HepG2 (cell line): ENCODE data around the gene RETN. TPM values are rescaled to one million over a fixed set of nuclear protein-coding genes. Genes with fewer than 3 reads are reported as not detected.

Experiments
- ATAC-seq: fragments of 200-7000 bp; cut with Tn5 transposase; 3 replicates; pipeline ENCODE4 v1.9.1; 2020; ENCODE audit warnings: mild to moderate bottlenecking, moderate library complexity
- BruUV-seq: library from RNA; stranded (reverse); fragments of 400-500 nt; replicated peaks from 2 replicates; lab custom pipeline; 2021; lab: Mats Ljungman, UMichigan
- CTCF ChIA-PET: fragments of 300-600 bp; formaldehyde crosslinking; extraction: SDS; loops from one replicate; lab custom pipeline; 2021; ENCODE audit warnings: low total read pairs, inconsistent platforms, low intra/inter-chr PET ratio; lab: Yijun Ruan, JAX
- POLR2A ChIA-PET: fragments of 350-600 bp; sonication (Branson Sonifier 250); formaldehyde crosslinking; loops from one replicate; lab custom pipeline; 2020; ENCODE audit warnings: antibody characterized with exemption, inconsistent platforms; lab: Yijun Ruan, JAX
- DNase-seq: peaks from one replicate; pipeline ENCODE4 v3.0.0-alpha.2; 2015; ENCODE audit warnings: low spot score
- FAIRE-seq: peaks from 3 replicates; lab custom pipeline; 2011; peaks lifted over from hg19 to GRCh38; lab: Jason Lieb, UNC
- H2AFZ ChIP-seq: one replicate; pipeline ENCODE4 v1.6.1; 2011; ENCODE audit warnings: low read length, inconsistent platforms
- H3K27ac ChIP-seq: fragments of 300-600 bp; 3 replicates; pipeline ENCODE4 v1.8.0; 2011; ENCODE audit warnings: mixed run types, mild to moderate bottlenecking, mixed read lengths, low read length, inconsistent platforms; ENCODE audit not compliant: insufficient read depth; ENCODE audit errors: extremely low read length
- H3K27me3 ChIP-seq, 2 experiments: fragments of 200-600 bp in 1 of 2; 2 replicates in 1 of 2; 3 replicates in 1 of 2; pipeline versions ENCODE4 v1.6.0 to v1.8.0; 2011; ENCODE audit warnings: low read length in 2 of 2, mild to moderate bottlenecking in 2 of 2, moderate library complexity in 2 of 2, inconsistent platforms in 1 of 2; ENCODE audit not compliant: insufficient read depth in 2 of 2, control insufficient read depth in 1 of 2
- H3K36me3 ChIP-seq, 2 experiments: fragments of 200-600 bp in 1 of 2; replicated peaks in 1 of 2; 2 replicates in 1 of 2; 3 replicates in 1 of 2; pipeline versions ENCODE4 v1.5.1 to v1.8.0; 2011; ENCODE audit warnings: low read length in 2 of 2, inconsistent platforms in 1 of 2; ENCODE audit not compliant: insufficient read depth in 2 of 2, control insufficient read depth in 1 of 2
- H3K4me1 ChIP-seq: 2 replicates; pipeline ENCODE4 v1.5.1; 2012; ENCODE audit warnings: low read length, inconsistent platforms; ENCODE audit not compliant: insufficient read depth
- H3K4me2 ChIP-seq: 2 replicates; pipeline ENCODE4 v1.6.0; 2011; ENCODE audit warnings: low read depth, low read length, inconsistent platforms
- H3K4me3 ChIP-seq, 3 experiments: fragments of 200-600 bp in 1 of 3; sonication (generic), shearing (Covaris generic) in 1 of 3; replicated peaks in 1 of 3; 2 replicates each; pipeline ENCODE4 v1.5.1; 2011 to 2016; ENCODE audit warnings: low read length in 3 of 3, inconsistent platforms in 2 of 3, low read depth in 2 of 3, mild to moderate bottlenecking in 2 of 3, control low read depth in 1 of 3, mixed read lengths in 1 of 3; ENCODE audit not compliant: insufficient read depth in 1 of 3
- H3K79me2 ChIP-seq: one replicate; pipeline ENCODE4 v1.6.1; 2011; ENCODE audit warnings: low read length, inconsistent platforms; ENCODE audit not compliant: insufficient read depth
- H3K9ac ChIP-seq: 2 replicates; pipeline ENCODE4 v1.6.0; 2011; ENCODE audit warnings: mild to moderate bottlenecking, low read depth, low read length, inconsistent platforms; ENCODE audit not compliant: insufficient read depth
- H3K9me3 ChIP-seq: 2 replicates; pipeline ENCODE4 v1.5.1; 2012; ENCODE audit warnings: mild to moderate bottlenecking, low read length
- H4K20me1 ChIP-seq: 2 replicates; pipeline ENCODE4 v1.6.0; 2011; ENCODE audit warnings: inconsistent platforms, mild to moderate bottlenecking, low read length, moderate library complexity; ENCODE audit not compliant: insufficient read depth
- AHR ChIP-seq: IDR thresholded peaks from 2 replicates; pipeline ENCODE4 v1.6.1; 2018; ENCODE audit warnings: missing genetic modification reagents, missing compliant biosample characterization
- GABPA ChIP-seq, 2 experiments: IDR thresholded peaks; 2 replicates each; pipeline ENCODE4 v1.6.1; 2011 to 2016; ENCODE audit warnings: low read depth in 2 of 2, low read length in 1 of 2, missing biosample characterization in 1 of 2, missing genetic modification characterization in 1 of 2
- HCFC1 ChIP-seq: fragments of 150-350 bp; IDR thresholded peaks from 2 replicates; pipeline ENCODE4 v1.6.1; 2014; ENCODE audit warnings: low read depth, low read length
- HHEX ChIP-seq: IDR thresholded peaks from 2 replicates; pipeline ENCODE4 v1.6.1; 2016; ENCODE audit warnings: control low read depth
- HOXA3 ChIP-seq: sonication (generic); formaldehyde crosslinking; IDR thresholded peaks from 2 replicates; pipeline ENCODE4 v1.5.0; 2020; ENCODE audit warnings: missing genetic modification reagents
- HOXD1 ChIP-seq: sonication (generic); formaldehyde crosslinking; IDR thresholded peaks from 2 replicates; pipeline ENCODE4 v1.5.0; 2020; ENCODE audit warnings: missing genetic modification reagents
- IRX3 ChIP-seq: sonication (generic); formaldehyde crosslinking; IDR thresholded peaks from 2 replicates; pipeline ENCODE4 v1.8.1; 2023; ENCODE audit warnings: mild to moderate bottlenecking, low read depth, missing genetic modification reagents, borderline replicate concordance
- MAFK ChIP-seq, 2 experiments: IDR thresholded peaks in 1 of 2; conservative IDR thresholded peaks in 1 of 2; 2 replicates each; pipeline ENCODE4 v1.6.1; 2011; ENCODE audit warnings: improper control_type of control experiment in 2 of 2, low read length in 2 of 2
- MATR3 ChIP-seq: sonication (generic); formaldehyde crosslinking; IDR thresholded peaks from 2 replicates; pipeline ENCODE4 v1.4.0; 2020; ENCODE audit warnings: missing genetic modification reagents
- NR0B2 ChIP-seq: sonication (generic); formaldehyde crosslinking; IDR thresholded peaks from 2 replicates; pipeline ENCODE4 v1.4.0; 2020; ENCODE audit warnings: mild to moderate bottlenecking, missing genetic modification reagents
- SIN3A ChIP-seq: IDR thresholded peaks from 2 replicates; pipeline ENCODE4 v1.6.1; 2011; ENCODE audit warnings: low read depth, mild to moderate bottlenecking, control low read depth, low read length, borderline replicate concordance
- SP140L ChIP-seq: sonication (generic); formaldehyde crosslinking; IDR thresholded peaks from 2 replicates; pipeline ENCODE4 v1.4.0; 2020; ENCODE audit warnings: missing genetic modification reagents, borderline replicate concordance
- TARDBP ChIP-seq: sonication (generic); formaldehyde crosslinking; IDR thresholded peaks from 2 replicates; pipeline ENCODE4 v1.8.0; 2022; ENCODE audit warnings: mild to moderate bottlenecking, missing genetic modification reagents
- TCF12 ChIP-seq, 2 experiments: fragments of 450-650 bp in 1 of 2; sonication (generic) in 1 of 2; formaldehyde crosslinking in 1 of 2; IDR thresholded peaks; 2 replicates each; pipeline versions ENCODE4 v1.6.1 to v1.8.0; 2017 to 2022; ENCODE audit warnings: antibody characterized with exemption in 1 of 2, mild to moderate bottlenecking in 1 of 2, missing genetic modification reagents in 1 of 2, moderate library complexity in 1 of 2
- UBTF ChIP-seq: sonication (generic); formaldehyde crosslinking; IDR thresholded peaks from 2 replicates; pipeline ENCODE4 v1.4.0; 2020; ENCODE audit warnings: mild to moderate bottlenecking, missing genetic modification reagents
- ZNF253 ChIP-seq: sonication (generic); formaldehyde crosslinking; IDR thresholded peaks from 2 replicates; pipeline ENCODE4 v1.8.0; 2022; ENCODE audit warnings: mild to moderate bottlenecking, missing genetic modification reagents, borderline replicate concordance
- ZNF547 ChIP-seq: sonication (generic); formaldehyde crosslinking; IDR thresholded peaks from 2 replicates; pipeline ENCODE4 v1.5.1; 2020; ENCODE audit warnings: mild to moderate bottlenecking, missing genetic modification reagents
- ZNF563 ChIP-seq: sonication (generic); formaldehyde crosslinking; IDR thresholded peaks from 2 replicates; pipeline ENCODE4 v1.8.0; 2022; ENCODE audit warnings: mild to moderate bottlenecking, moderate library complexity, missing genetic modification reagents
- ZSCAN12 ChIP-seq: sonication (generic); formaldehyde crosslinking; IDR thresholded peaks from 2 replicates; pipeline ENCODE4 v1.9.0; 2021; ENCODE audit warnings: mild to moderate bottlenecking, missing genetic modification reagents
- WGBS: methylation state at CpG from one replicate; pipeline ENCODE4 v1.1.6; 2017; ENCODE audit warnings: low lambda C conversion rate; 5-methylcytosine and 5-hydroxymethylcytosine counted together
- in situ Hi-C: cut with HindIII; loops from 2 replicates; pipeline ENCODE4 v1.10.0; 2017; ENCODE audit warnings: low pct_unique_long_range_greater_than_20kb; ENCODE audit not compliant: extremely low pct_ligation_motif_present
- intact Hi-C: fragments of 100-400 bp; cut with micrococcal nuclease; formaldehyde crosslinking; loops from one replicate; pipeline ENCODE4 v1.10.0; 2022; ENCODE audit not compliant: unreplicated experiment
- polyA plus RNA-seq, 8 experiments: library from polyadenylated mRNA; depleted of rRNA in 3 of 8; stranded (reverse) in 7 of 8; unstranded in 1 of 8; fragments of >200 nt; fragmentation: Illumina TruSeq in 4 of 8; extraction: Trizol in 4 of 8; gene quantifications; 2 replicates each; pipeline versions ENCODE4 v1.2.1 to v1.2.3, GENCODE V29; 2011 to 2016; ENCODE audit warnings: low read depth in 4 of 8, missing spikeins in 1 of 8, mixed read lengths in 1 of 8; ENCODE audit not compliant: insufficient read depth in 1 of 8
- total RNA-seq, 5 experiments: library from RNA; depleted of rRNA; stranded (reverse); fragments of >200 nt; fragmentation: Illumina TruSeq; extraction: Trizol; gene quantifications; 2 replicates each; pipeline ENCODE4 v1.2.3, GENCODE V29; 2016; ENCODE audit warnings: low read depth in 1 of 5

RETN gene
- total and polyA plus RNA-seq, 2 of the 13 experiments (the other 11 are each of a cell fraction or from before 2014, with no cell fraction given), result not detected

GRCh38 chr19:7654401-7654800 lies 14.4 kb upstream of the RETN start:
- no peak for ATAC-seq
- TF ChIP-seq ZNF253, result no peak
- no peak for TF ChIP-seq GABPA (IDR thresholded peaks at IDR 0.05; ENCODE audit: low read depth, low read length)
- TF ChIP-seq GABPA (CRISPR knock-in tag; IDR thresholded peaks at IDR 0.05; ENCODE audit: low read depth), result no peak
- TF ChIP-seq MAFK (conservative IDR thresholded peaks at IDR 0.05 in 1 of 2, IDR thresholded peaks at IDR 0.05 in 1 of 2; ENCODE audit: low read length in 2 of 2), result no peak
- TF ChIP-seq AHR (CRISPR knock-in tag), result no peak
- no peak for TF ChIP-seq SIN3A
- Histone ChIP-seq H3K27ac (no peak overlapping the region), H2AFZ (no peak overlapping the region), H3K4me1 (peaks cover 21% of the 10 kb centered on the region), H3K9ac (no peak overlapping the region), H3K4me3 (no peak overlapping the region), H3K36me3 (no peaks in the 10 kb centered on the region), H3K9me3 (no peaks in the 10 kb centered on the region), H3K4me2 (no peak overlapping the region), H3K27me3 (no peaks in the 10 kb centered on the region; a peak in 1 of 5 replicates), H4K20me1 (no peaks in the 10 kb centered on the region), H3K79me2 (no peaks in the 10 kb centered on the region)
- BruUV-seq, result no TSS peak
- intact Hi-C loops, result no loop called here
- CTCF ChIA-PET, result no interaction called here
- no peak for DNase-seq
- 34% methylated on average over 8 of the region's 8 CpGs for WGBS
- POLR2A ChIA-PET, result no interaction called here
- in situ Hi-C loops, result no loop called here
- no peak for FAIRE-seq

GRCh38 chr19:7655581-7655980 lies 13.3 kb upstream of the RETN start:
- no peak overlapping the region for H3K27ac ChIP-seq
- H3K9me3 ChIP-seq, result no peaks in the 10 kb centered on the region
- H3K27me3 ChIP-seq, result no peaks in the 10 kb centered on the region; a peak in 1 of 5 replicates
- DNase-seq, result no peak
- ATAC-seq, result no peak
- no peak overlapping the region for H3K4me3 ChIP-seq
- 51% methylated on average over 8 of the region's 8 CpGs for WGBS
- intact Hi-C loops (no loop called here), in situ Hi-C loops (no loop called here)
- ChIA-PET POLR2A (no interaction called here), CTCF (no interaction called here)
- no peaks in the 10 kb centered on the region for H3K36me3 ChIP-seq
- no TSS peak for BruUV-seq
- no peak overlapping the region for H2AFZ ChIP-seq
- H3K9ac ChIP-seq, result no peak overlapping the region
- no peak for FAIRE-seq
- no peaks in the 10 kb centered on the region for H4K20me1 ChIP-seq
- no peaks in the 10 kb centered on the region for H3K79me2 ChIP-seq
- H3K4me1 ChIP-seq, result peaks cover 21% of the 10 kb centered on the region
- no peak overlapping the region for H3K4me2 ChIP-seq
- TF ChIP-seq TCF12 (IDR thresholded peaks at IDR 0.05), result no peak
- TF ChIP-seq TCF12 (CRISPR knock-in tag; IDR thresholded peaks at IDR 0.05), result no peak
- no peak for TF ChIP-seq UBTF
- TF ChIP-seq ZSCAN12 (CRISPR knock-in tag), result no peak
- no peak for TF ChIP-seq HOXA3 (CRISPR knock-in tag)
- TF ChIP-seq IRX3 (CRISPR knock-in tag), result no peak
- TF ChIP-seq SP140L (CRISPR knock-in tag), result no peak
- TF ChIP-seq MATR3, result no peak
- no peak for TF ChIP-seq ZNF547 (CRISPR knock-in tag)
- no peak for TF ChIP-seq HHEX (CRISPR knock-in tag)
- no peak for TF ChIP-seq TARDBP (CRISPR knock-in tag)
- no peak for TF ChIP-seq HCFC1
- TF ChIP-seq ZNF563 (CRISPR knock-in tag), result no peak
- TF ChIP-seq HOXD1 (CRISPR knock-in tag), result no peak
- no peak for TF ChIP-seq NR0B2 (CRISPR knock-in tag)
